GM19043 (cell line): ENCODE results near the gene VPS18.
"Not testable (repeated sequence)": the region's sequence is repeated elsewhere in the genome, so short reads cannot be mapped to it uniquely, and the experiment has no call there.

ENCODE experiments used
- ATAC-seq: cut with Tn5 transposase; IDR thresholded peaks from one replicate; pipeline ENCODE4 v1.9.1; 2021; ENCODE audit warnings: low read depth; ENCODE audit not compliant: unreplicated experiment

The VPS18 gene, protein sequence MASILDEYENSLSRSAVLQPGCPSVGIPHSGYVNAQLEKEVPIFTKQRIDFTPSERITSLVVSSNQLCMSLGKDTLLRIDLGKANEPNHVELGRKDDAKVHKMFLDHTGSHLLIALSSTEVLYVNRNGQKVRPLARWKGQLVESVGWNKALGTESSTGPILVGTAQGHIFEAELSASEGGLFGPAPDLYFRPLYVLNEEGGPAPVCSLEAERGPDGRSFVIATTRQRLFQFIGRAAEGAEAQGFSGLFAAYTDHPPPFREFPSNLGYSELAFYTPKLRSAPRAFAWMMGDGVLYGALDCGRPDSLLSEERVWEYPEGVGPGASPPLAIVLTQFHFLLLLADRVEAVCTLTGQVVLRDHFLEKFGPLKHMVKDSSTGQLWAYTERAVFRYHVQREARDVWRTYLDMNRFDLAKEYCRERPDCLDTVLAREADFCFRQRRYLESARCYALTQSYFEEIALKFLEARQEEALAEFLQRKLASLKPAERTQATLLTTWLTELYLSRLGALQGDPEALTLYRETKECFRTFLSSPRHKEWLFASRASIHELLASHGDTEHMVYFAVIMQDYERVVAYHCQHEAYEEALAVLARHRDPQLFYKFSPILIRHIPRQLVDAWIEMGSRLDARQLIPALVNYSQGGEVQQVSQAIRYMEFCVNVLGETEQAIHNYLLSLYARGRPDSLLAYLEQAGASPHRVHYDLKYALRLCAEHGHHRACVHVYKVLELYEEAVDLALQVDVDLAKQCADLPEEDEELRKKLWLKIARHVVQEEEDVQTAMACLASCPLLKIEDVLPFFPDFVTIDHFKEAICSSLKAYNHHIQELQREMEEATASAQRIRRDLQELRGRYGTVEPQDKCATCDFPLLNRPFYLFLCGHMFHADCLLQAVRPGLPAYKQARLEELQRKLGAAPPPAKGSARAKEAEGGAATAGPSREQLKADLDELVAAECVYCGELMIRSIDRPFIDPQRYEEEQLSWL

DNA sequence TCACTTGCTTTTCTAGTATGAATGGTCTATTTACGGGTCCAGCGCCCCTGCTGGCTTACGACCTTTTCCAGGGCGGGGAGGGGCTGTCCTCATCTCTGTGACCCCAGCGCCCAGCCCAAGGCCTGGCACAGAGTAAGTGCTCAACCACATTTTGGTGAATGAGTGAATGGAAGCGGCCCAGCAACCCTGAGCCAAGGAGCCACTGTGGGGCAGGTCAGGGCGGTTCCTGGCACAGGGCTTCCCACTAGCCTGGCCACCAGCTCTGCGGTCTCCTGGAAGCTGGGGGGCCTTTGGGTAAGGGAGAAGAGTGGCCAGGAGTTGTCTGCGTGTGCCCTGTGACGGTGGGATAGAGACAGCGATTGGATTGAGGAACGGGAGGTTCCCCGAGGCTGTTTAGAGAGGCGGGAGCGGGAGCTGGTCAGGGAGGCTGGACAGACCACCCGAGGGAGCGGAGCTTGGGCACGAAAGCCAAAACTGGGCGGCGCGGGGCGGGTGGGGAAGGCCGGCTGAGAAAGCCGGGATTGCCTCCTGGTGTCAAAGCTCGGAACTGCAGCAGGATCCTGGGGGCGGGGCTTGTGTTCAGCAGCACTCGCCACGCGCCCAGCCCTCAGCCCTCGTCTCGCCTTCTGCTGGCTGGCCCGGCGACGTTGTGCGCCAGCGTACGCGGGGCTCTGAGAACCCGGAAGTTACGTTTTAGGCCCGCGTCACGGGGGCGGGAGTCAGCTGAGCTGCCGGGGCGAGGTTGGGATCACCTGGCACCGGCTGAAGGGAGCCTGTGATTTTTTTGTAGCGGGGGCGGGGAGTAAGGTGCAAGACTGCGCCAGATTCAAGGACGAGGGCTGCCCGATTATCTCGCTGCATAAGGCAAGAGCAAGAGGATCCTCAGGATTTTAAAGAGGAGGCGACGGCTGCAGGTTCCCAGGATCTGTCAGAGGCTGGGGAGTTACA lies at the start of gene VPS18:
Gene VPS18, plus strand, starts transcription at position 718 of the 948 bp plus-strand sequence. CDS start 319 bp downstream, outside the sequence.
- peak; percentile 90 for ATAC-seq

DNA sequence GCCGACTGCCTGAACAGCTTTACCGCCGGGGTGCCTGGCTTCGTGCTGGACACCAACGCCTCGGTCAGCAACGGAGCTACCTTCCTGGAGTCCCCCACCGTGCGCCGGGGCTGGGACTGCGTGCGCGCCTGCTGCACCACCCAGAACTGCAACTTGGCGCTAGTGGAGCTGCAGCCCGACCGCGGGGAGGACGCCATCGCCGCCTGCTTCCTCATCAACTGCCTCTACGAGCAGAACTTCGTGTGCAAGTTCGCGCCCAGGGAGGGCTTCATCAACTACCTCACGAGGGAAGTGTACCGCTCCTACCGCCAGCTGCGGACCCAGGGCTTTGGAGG lies 49.6 kb upstream of the VPS18 start:
- ATAC-seq: no peak

DNA sequence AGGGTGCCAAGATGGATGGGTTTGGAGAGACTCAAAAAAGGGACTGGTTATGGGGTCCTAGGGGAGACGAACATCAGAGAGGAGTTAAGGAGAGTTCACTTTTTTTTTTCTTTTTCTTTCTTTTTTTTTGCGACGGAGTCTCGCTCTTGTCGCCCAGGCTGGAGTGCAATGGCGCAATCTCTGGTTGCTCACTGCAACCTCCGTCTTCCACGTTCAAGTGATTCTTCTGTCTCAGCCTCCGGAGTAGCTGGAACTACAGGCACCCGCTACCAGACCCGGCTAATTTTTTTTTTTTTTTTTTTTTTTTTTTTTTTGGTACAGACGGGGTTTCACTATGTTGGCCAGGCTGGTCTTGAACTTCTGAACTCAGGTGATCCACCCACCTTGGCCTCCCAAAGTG lies 49.2 kb upstream of the VPS18 start:
- no peak for ATAC-seq

DNA sequence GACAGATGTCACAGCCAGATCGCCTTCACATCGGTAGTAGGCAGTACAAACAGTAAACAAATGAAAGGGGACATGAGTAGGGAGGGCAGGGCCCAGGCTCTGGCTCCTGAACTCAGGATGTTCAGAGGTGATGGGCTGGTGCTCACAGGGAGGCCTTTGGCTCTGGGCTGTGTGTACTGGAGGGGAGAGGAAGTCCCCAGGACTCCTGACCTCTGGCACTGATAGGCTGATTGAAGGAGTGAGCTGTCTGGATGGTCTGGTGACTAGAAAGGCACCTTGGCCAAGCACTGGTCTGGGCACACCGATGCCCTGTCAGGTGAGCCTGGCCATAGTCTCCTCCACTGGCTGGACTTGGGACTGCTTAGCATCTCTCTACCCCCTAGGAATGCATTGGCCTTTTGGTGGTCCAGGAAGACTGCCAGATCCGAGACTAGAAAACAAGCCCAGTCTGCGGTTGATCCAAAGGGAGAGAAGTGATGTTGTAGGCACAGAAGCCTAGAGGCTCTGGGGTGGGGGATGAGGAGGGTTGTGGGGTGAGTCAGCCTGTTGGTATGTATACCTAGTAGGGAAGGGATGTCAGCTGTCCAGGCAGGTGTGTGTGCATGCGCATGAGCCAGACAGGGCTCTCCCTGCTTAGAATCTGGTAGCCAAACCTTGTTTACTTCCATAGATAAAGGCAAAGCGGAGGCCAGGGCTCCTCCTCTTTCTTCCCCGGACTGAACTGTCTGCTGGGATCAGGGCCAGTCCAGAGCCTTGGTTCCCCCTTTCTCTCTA lies 48.6 kb upstream of the VPS18 start:
- no peak for ATAC-seq

DNA sequence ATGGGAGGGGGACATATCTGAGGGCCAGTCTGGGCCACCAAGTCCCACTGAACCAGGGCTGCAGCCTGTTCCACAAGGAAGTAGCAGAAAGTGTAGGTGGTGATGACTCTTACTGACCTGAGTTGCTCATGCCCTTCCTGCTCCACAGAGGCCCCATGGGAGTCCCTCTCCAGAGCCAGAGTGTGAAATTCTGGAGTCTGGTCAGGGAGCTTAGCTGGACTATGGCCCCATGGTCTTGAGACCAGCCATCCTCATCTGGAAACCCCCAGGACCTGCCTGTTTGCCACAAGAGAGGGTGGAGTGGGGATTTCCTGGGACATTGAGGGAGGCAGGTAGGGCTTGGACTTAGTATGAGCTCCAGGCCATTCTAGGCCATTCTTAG lies 47.4 kb upstream of the VPS18 start:
- ATAC-seq: no peak

DNA sequence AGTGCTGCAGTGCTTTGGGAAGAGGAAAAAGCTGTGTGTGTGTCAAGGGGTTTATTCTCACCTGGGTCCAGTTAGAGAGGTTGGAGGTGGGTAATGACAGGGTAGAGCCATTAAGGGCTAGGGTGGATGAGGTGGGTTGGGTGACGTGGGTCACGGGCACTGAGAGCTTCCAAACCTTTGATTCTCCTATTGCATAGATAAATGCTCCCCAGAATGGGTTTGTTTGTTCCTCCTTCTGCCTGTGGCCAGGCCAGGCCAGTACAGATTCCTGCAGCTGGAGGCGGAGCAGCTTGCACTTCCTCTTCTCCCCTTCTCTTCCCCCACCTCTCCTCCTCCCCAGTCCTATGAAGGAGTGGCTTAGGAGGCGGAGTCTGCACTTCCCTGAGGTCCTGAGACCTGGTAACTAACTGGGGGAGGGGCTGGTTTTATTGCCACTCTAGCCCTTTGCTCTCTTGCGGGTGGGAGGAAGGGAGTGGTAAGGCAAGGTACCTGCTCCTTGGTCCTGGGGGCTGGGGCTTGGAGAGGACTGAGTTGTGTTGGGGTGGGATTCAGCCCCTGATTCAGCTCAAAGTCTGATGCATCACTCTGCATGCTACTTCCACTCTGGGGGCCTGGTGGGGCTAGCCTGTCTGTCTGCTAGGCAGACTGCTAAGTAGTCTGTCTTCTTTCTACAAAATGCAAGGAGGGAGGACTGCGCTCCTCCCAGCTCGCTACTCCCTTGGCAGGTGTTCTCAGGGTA lies 46.9 kb upstream of the VPS18 start:
- ATAC-seq: peak; percentile 68

DNA sequence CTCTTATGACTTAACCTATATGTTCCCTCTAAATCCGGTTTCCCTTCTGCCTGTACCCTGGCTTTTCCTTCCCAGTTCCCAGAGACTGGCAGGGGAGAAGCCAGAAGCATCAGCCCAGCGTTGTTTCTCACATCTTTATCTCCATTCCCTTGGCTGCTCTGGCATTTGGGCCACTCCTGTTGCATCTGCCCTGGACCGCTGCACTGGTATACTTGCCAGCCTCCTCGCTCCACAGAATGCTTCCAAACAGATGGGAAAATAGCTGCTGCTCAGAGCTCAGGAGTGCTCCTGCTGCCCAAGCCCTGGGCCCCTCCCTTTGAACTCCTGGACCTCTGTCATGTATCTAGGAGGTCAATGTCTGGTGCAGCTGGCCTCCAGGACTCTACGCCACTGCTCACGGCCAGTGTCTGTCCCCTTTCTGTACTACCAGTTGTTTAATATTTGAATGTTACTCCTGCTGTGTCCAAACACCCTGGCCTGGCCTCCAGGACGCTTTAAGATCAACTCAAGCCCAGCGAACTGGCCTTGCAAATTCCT lies 43.6 kb upstream of the VPS18 start:
- ATAC-seq: no peak

DNA sequence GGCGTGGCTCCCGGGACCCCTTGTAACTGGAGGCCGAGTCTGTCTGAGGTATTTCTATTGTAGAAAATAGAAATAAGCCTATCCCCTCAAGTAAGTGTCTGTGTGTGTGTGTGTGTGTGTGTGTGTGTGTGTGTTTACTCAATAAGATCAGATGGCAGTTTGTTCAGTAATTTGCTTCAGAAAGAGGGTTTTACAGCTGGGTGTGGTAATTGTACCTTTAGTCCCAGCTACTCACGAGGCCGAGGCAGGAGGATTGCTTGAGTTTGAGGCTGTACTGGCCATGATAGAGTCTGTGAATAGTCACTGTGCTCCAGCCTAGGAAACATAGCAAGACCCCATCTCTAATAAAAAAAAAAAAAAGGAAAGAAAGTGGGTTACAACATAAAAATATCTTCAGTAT lies 41.7 kb upstream of the VPS18 start:
- no peak for ATAC-seq

DNA sequence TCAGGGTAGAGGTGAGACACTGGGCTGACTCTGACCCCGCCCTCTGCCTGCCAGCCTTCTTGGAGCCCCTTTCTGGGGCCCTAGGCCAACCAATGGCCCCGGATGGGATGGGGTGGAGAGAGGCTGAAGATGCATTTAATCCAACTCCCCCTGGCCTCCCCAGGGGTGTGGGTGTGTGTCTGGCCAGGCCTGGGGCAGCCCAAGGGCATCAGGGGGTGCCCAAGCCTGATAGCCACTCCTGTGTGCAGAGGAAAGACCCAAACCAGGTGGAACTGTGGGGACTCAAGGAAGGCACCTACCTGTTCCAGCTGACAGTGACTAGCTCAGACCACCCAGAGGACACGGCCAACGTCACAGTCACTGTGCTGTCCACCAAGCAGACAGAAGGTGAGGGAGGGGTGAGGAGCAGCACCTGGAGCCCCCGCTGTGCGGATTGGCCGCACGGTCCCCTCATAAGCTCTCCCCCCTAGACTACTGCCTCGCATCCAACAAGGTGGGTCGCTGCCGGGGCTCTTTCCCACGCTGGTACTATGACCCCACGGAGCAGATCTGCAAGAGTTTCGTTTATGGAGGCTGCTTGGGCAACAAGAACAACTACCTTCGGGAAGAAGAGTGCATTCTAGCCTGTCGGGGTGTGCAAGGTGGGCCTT lies 40.9 kb upstream of the VPS18 start:
- ATAC-seq: no peak

DNA sequence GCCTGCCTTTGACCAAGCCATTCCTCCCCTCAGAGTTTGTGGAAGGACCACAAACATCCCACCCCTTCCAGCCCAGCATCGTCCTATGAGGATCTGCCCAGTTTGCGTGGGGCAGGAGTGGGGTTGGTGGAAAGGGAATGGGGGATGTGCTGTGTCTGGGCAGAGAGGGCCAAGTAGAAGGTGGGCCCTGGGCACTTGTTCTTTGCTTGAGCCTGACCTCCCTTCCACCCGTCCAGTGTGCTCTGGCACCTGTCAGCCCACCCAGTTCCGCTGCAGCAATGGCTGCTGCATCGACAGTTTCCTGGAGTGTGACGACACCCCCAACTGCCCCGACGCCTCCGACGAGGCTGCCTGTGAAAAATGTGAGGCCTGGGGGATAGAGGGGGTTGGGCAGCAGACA lies 40.1 kb upstream of the VPS18 start:
- ATAC-seq: no peak

DNA sequence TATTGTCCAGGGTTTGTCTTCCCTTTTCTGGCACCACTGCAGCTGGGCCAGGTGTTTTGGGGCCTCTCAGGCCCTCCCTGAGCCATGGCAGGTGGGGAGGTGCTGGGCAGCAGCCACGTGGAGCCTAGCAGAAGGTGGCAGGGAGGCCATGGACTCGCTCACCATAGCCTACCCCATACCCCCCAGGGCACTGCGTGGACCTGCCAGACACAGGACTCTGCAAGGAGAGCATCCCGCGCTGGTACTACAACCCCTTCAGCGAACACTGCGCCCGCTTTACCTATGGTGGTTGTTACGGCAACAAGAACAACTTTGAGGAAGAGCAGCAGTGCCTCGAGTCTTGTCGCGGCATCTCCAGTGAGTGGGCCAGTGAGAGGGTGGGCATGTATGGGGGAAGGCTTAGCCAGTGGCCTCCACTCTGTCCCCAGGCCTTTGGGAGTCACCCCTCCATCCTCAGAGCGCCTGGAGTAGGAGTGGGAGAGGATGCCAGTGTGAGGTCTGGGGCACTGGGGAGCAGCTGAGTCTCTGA lies 38.5 kb upstream of the VPS18 start:
- no peak for ATAC-seq

DNA sequence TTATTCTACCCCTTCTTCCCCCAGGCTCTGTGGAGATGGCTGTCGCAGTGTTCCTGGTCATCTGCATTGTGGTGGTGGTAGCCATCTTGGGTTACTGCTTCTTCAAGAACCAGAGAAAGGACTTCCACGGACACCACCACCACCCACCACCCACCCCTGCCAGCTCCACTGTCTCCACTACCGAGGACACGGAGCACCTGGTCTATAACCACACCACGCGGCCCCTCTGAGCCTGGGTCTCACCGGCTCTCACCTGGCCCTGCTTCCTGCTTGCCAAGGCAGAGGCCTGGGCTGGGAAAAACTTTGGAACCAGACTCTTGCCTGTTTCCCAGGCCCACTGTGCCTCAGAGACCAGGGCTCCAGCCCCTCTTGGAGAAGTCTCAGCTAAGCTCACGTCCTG lies 37.5 kb upstream of the VPS18 start:
- no peak for ATAC-seq

DNA sequence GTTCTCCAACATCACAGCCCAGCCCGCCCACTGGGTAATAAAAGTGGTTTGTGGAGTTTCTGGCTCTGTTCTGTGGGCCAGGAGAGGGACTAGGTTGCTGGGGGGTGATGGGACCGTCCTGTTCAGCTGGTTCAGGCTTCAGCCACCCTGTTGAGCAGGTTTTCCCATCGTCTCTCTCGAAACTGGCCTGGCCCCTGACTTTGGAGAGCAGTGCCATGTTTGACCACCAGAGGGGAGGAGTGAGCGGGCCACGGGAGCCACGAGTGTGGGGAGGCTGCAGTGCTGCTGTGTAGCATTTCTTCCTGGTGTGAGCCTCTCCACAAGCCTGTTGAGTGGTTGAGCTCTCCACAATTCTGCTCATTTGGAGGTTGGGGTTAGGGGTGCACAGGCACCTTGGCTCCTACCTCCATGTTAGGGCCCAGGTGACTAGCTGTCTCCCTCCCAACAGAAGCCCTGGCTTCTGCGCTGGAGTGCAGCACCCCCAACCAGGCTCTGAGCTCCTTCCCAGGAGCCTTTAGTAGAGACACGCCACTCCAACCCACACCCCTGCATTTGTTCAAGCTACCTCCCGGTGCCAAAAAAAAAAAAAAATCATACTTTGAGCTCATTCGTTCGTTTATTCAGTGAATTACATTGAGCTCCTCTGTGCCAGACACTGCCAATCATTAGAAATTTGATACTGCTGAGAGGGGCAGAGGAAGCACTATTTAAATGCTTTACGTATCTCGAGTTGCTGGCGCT lies 36.5 kb upstream of the VPS18 start:
- no peak for ATAC-seq

DNA sequence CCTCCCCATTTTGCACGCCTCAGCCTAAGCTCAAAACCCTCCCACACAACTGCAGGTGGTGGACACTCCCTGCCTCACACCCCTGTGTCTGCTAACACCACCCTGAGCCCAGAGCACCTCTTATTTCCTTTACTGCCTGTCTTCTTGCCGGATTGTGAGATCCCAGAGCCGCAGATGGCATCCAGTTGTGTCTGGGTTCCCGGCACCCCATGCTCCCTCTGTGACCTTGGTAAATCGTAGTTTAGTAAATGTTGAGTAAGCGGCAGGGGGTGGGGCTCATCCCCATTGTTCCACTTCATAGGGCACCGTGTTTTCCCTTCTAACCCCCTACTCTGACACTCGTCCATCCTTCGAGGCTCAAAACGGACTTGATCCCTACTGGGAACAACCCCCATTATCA lies 35.5 kb upstream of the VPS18 start:
- no peak for ATAC-seq

DNA sequence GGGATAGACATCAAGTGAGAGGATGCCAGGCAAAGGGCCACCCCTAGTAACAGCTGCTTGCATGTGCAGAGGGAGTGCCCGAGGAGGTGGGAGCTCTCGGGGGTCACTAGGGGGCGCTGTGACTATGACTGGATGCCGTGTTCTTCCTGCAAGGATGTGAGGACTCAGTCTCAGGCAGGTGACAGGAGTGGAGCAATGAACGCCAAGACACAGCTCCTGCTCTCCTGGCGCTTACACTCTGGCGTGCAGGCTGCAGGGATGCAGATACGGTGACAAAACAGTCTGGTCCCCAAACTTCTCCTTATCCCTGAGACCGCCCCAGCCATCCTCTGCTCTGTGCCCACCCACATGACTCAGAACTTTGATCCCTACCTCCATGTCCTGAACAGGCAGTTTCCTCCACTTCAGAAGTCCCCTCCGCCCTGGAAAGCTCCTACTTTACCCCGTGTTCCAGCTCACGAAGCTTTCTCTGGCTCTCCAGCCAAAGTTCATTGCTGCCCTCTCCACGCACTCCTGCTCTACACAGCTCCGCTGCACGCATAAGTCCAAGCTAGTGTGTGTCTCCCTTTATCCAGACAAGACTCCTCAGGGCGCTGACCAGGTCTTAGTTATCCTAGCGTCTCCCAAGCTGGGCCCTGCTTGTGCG lies 34.9 kb upstream of the VPS18 start:
- ATAC-seq: no peak

DNA sequence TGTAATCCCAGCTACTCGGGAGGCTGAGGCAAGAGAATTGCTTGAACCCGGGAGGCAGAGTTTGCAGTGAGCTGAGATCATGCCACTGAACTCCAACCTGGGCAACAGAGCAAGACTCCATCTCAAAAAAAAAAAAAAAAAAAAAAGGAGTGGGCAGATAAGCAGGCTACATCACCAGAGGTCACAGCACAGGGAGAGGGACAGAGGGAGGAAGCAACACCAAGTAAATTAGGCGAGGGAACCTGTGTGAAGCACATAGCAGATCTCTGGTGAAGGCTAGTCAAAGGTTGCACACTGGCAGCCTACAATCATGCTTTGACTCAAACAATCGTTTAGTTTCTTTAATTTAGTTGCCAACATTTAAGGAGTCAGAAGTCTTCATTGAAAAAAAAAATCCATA lies 33.1 kb upstream of the VPS18 start:
- not testable (repeated sequence) for ATAC-seq

DNA sequence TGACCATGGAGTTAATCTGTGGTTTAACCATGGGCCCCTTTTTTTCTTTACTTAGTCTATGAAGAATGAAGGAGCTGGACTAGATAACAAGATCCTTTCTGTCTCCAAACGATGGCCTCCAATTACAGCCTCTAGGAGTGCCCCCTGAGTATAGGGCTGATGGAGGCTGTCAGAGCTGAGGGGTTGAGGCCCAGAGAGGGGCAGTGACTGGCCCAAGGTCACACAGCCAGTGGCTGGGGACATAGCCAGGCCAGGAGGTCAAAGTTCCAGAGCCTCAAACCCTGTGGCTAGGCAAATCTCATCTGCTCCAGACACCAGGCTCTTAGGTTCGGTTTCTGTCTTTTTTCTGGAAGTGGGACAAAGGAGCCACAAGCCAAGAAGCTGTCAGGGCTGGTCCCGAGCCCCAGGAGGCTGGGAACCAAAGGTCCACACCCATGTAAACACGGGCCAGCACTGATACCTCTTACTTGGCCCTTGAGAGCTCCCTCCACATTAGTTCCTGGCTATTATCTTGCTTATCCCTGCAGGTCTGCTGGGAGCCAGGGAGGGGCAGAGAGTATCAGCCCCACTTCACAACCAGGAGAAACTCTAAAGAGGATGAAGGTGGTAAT lies 30.5 kb upstream of the VPS18 start:
- ATAC-seq: no peak
